K562 (cell line): ENCODE data around the gene SLBP. TPM values are rescaled to one million over a fixed set of nuclear protein-coding genes. Genes with fewer than 3 reads are reported as not detected.

ENCODE experiments used
- BCOR ChIP-seq: fragments of 450-650 bp; IDR thresholded peaks from 2 replicates; pipeline ENCODE4 v1.6.1; 2016
- CBX3 ChIP-seq, 2 experiments: IDR thresholded peaks; 1 replicate in 1 of 2; 2 replicates in 1 of 2; pipeline ENCODE4 v1.6.1; 2012; ENCODE audit warnings: inconsistent platforms in 2 of 2, low read length in 2 of 2, borderline replicate concordance in 1 of 2, control low read depth in 1 of 2
- CEBPG ChIP-seq, 3 experiments: fragments of 200-800 bp in 1 of 3; sonication (Bioruptor generic) in 1 of 3; sonication (generic) in 1 of 3; formaldehyde crosslinking in 1 of 3; IDR thresholded peaks in 2 of 3; conservative IDR thresholded peaks in 1 of 3; 2 replicates each; pipeline versions ENCODE4 v1.6.1 to v1.8.0; 2016 to 2022; ENCODE audit warnings: missing compliant biosample characterization in 2 of 3, missing genetic modification characterization in 2 of 3, mild to moderate bottlenecking in 1 of 3, missing genetic modification reagents in 1 of 3
- CREM ChIP-seq: IDR thresholded peaks from 2 replicates; pipeline ENCODE4 v1.6.1; 2014; ENCODE audit warnings: antibody characterized with exemption, low read depth
- ETV5 ChIP-seq: sonication (generic); formaldehyde crosslinking; IDR thresholded peaks from 2 replicates; pipeline ENCODE4 v1.4.0; 2020; ENCODE audit warnings: low read depth, mild to moderate bottlenecking, missing genetic modification reagents
- HBP1 ChIP-seq: fragments of 450-650 bp; formaldehyde crosslinking; IDR thresholded peaks from 2 replicates; pipeline ENCODE4 v1.4.0; 2022; ENCODE audit warnings: missing genetic modification characterization
- HIVEP1 ChIP-seq: fragments of 250-450 bp; sonication (Bioruptor Pico); IDR thresholded peaks from 2 replicates; pipeline ENCODE4 v1.4.0; 2020; ENCODE audit warnings: mild to moderate bottlenecking
- ILF3 ChIP-seq: fragments of 450-650 bp; IDR thresholded peaks from 2 replicates; pipeline ENCODE4 v1.6.1; 2018; ENCODE audit warnings: antibody characterized with exemption, mild to moderate bottlenecking, moderate library complexity, borderline replicate concordance
- IRF2 ChIP-seq: sonication (generic); formaldehyde crosslinking; IDR thresholded peaks from 2 replicates; pipeline ENCODE4 v1.8.1; 2022; ENCODE audit warnings: mild to moderate bottlenecking, missing genetic modification reagents
- MEF2D ChIP-seq: conservative IDR thresholded peaks from 2 replicates; pipeline ENCODE4 v1.6.1; 2016; ENCODE audit warnings: low read depth, missing genetic modification characterization, missing compliant biosample characterization
- MYC ChIP-seq, 2 experiments: fragments of 250-450 bp in 1 of 2; sonication (Bioruptor Pico) in 1 of 2; IDR thresholded peaks; 2 replicates each; pipeline versions ENCODE4 v1.5.1 to v1.6.1; 2012 to 2021; ENCODE audit warnings: low read depth in 2 of 2, borderline replicate concordance in 1 of 2, improper control_type of control experiment in 1 of 2, low read length in 1 of 2, mild to moderate bottlenecking in 1 of 2, moderate library complexity in 1 of 2
- POLR2A ChIP-seq: fragments of 450-650 bp; conservative IDR thresholded peaks from 2 replicates; pipeline ENCODE4 v1.6.1; 2016
- SREBF2 ChIP-seq: sonication (generic); formaldehyde crosslinking; IDR thresholded peaks from 2 replicates; pipeline ENCODE4 v1.4.0; 2020; ENCODE audit warnings: mild to moderate bottlenecking, missing genetic modification reagents
- TCF7L2 ChIP-seq: fragments of 150-350 bp; IDR thresholded peaks from 2 replicates; pipeline ENCODE4 v1.6.1; 2016; ENCODE audit warnings: low read depth, mild to moderate bottlenecking, low read length, moderate library complexity
- TEAD2 ChIP-seq: fragments of 450-650 bp; IDR thresholded peaks from 2 replicates; pipeline ENCODE4 v1.6.1; 2016; ENCODE audit warnings: missing genetic modification characterization, control low read depth, missing compliant biosample characterization
- TRIM24 ChIP-seq, 2 experiments: fragments of 450-650 bp; IDR thresholded peaks; 2 replicates each; pipeline ENCODE4 v1.6.1; 2016
- ZBTB33 ChIP-seq: sonication (generic); formaldehyde crosslinking; IDR thresholded peaks from 2 replicates; pipeline ENCODE4 v1.8.1; 2023; ENCODE audit warnings: mild to moderate bottlenecking, missing genetic modification reagents
- ZFP91 ChIP-seq: sonication (generic); formaldehyde crosslinking; IDR thresholded peaks from 2 replicates; pipeline ENCODE4 v1.8.0; 2022; ENCODE audit warnings: mild to moderate bottlenecking, missing genetic modification reagents
- ZFX ChIP-seq: sonication (generic); formaldehyde crosslinking; IDR thresholded peaks from 2 replicates; pipeline ENCODE4 v1.8.0; 2022; ENCODE audit warnings: mild to moderate bottlenecking, missing genetic modification reagents, moderate library complexity
- polyA plus RNA-seq, 8 experiments: library from polyadenylated mRNA; depleted of rRNA in 4 of 8; stranded (reverse) in 5 of 8; unstranded in 3 of 8; fragments of >200 nt; fragmentation: Nextera tagmentation in 2 of 8; fragmentation: Illumina TruSeq in 1 of 8; extraction: Ambion mirVana in 2 of 8; extraction: Trizol in 1 of 8; gene quantifications; 2 replicates each; pipeline versions ENCODE4 v1.2.1 to v1.2.3, GENCODE V29; 2011 to 2014; ENCODE audit warnings: inconsistent platforms in 1 of 8, missing spikeins in 1 of 8
- total RNA-seq, 7 experiments: library from RNA; depleted of rRNA in 6 of 7; stranded (reverse); fragments of >200 nt in 6 of 7; fragmentation: Illumina TruSeq in 2 of 7; extraction: Trizol in 2 of 7; gene quantifications; 2 replicates each; pipeline versions ENCODE4 v1.2.1 to v1.2.3, GENCODE V29; 2011 to 2021; ENCODE audit warnings: low replicate concordance in 1 of 7
- TF ChIP-seq, protein P1 (sequence below): fragments of 150-350 bp; conservative IDR thresholded peaks from 2 replicates; pipeline ENCODE4 v1.6.1; 2014; ENCODE audit warnings: low read length

Gene SLBP
- total and polyA plus RNA-seq, 9 of the 15 experiments (the other 6 are each of a cell fraction or from before 2014, with no cell fraction given), result 49.4 to 221 (median 162) TPM

DNA sequence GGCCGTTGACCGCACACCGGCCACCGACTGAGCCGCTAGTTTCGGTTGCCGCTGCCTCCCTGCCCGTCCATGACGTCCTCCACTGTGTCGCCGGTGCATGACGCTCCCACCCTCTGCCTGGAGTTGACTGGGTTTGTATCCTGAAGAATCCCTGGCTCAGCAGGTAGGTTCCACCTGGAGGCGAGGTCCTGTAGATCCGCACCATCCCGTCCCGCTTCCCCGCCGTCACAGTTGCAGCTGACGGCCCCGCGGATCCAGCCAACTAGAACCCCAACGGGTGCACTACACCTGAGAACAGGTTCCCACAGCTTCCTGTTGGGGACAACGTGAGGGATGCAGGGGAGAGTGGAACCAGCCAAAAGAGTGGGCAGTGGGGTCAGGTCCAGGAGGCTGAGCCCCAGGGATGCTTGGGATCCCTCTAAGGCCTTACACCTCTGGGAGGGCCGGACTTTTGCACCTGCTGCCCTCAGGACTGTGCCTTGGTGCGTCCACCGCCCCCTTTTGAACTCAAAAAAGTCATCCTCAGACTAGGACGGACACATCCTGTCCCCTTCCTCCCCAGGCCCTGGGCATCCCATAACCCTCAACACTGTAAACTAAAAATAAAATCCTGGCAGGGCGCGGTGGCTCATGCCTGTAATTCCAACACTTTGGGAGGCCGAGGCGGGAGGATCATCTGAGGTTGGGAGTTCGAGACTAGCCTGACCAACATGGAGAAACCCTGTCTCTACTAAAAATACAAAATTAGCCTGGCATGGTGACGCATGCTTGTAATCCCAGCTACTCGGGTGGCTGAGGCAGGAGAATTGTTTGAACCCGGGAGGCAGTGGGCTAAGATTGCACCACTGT, 1.1 kb upstream of the SLBP start (continued):
- no peak for TF ChIP-seq HBP1 (CRISPR knock-in tag)
- no peak for TF ChIP-seq MYC (IDR thresholded peaks at IDR 0.05; ENCODE audit: low read depth, low read length)
- no peak for TF ChIP-seq MYC (CRISPR knock-in tag; IDR thresholded peaks at IDR 0.05; ENCODE audit: borderline replicate concordance, low read depth)
- no peak for TF ChIP-seq CBX3 (IDR thresholded peaks at IDR 0.05; ENCODE audit: borderline replicate concordance in 1 of 2, low read length in 2 of 2)
- no peak for TF ChIP-seq TEAD2 (tag)
- TF ChIP-seq POLR2A, result peak; percentile 69; the same call in 1 of the 2 replicates
- TF ChIP-seq CEBPG (CRISPR knock-in tag; IDR thresholded peaks at IDR 0.05), result 0 out of 2 replicates have a peak, but pooled peaks have one; percentile 5
- TF ChIP-seq CEBPG (tag; conservative IDR thresholded peaks at IDR 0.05 in 1 of 2, IDR thresholded peaks at IDR 0.05 in 1 of 2), result no peak
- peak; percentile 97 for TF ChIP-seq CREM
- no peak for TF ChIP-seq BCOR
- TF ChIP-seq, protein P1, sequence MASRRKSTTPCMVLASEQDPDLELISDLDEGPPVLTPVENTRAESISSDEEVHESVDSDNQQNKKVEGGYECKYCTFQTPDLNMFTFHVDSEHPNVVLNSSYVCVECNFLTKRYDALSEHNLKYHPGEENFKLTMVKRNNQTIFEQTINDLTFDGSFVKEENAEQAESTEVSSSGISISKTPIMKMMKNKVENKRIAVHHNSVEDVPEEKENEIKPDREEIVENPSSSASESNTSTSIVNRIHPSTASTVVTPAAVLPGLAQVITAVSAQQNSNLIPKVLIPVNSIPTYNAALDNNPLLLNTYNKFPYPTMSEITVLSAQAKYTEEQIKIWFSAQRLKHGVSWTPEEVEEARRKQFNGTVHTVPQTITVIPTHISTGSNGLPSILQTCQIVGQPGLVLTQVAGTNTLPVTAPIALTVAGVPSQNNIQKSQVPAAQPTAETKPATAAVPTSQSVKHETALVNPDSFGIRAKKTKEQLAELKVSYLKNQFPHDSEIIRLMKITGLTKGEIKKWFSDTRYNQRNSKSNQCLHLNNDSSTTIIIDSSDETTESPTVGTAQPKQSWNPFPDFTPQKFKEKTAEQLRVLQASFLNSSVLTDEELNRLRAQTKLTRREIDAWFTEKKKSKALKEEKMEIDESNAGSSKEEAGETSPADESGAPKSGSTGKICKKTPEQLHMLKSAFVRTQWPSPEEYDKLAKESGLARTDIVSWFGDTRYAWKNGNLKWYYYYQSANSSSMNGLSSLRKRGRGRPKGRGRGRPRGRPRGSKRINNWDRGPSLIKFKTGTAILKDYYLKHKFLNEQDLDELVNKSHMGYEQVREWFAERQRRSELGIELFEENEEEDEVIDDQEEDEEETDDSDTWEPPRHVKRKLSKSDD, result no peak
- peak; percentile 64; the same call in 1 of the 2 replicates for TF ChIP-seq ZFX (CRISPR knock-in tag)
- no peak for TF ChIP-seq HIVEP1 (CRISPR knock-in tag)
- no peak for TF ChIP-seq ETV5 (CRISPR knock-in tag)
- no peak for TF ChIP-seq ZFP91 (CRISPR knock-in tag)
- no peak for TF ChIP-seq ZBTB33
- no peak for TF ChIP-seq MEF2D (tag)
- TF ChIP-seq TCF7L2, result no peak
- TF ChIP-seq TRIM24 (IDR thresholded peaks at IDR 0.05), result no peak
- no peak for TF ChIP-seq ILF3
- TF ChIP-seq IRF2 (CRISPR knock-in tag), result no peak
- no peak for TF ChIP-seq SREBF2 (CRISPR knock-in tag)
